Measurements from ENCODE around the gene FBXO44.
A peak's percentile ranks its signal among the peaks of the same experiment; 100 is the strongest.

- peak; percentile 60; the same call in 1 of the 2 replicates for TF ChIP-seq POLR2AphosphoS5 (IDR thresholded peaks at IDR 0.05; ENCODE audit: low read depth, low read length)
- TF ChIP-seq REST (IDR thresholded peaks at IDR 0.05; ENCODE audit: insufficient read depth in 1 of 2, low read depth in 2 of 2, low read length in 2 of 2): no peak
- no peak for TF ChIP-seq SIN3A (IDR thresholded peaks at IDR 0.05; ENCODE audit: borderline replicate concordance, insufficient read depth, low read length)
These were observed 26.5 kb downstream of the FBXO44 start, which contains the start of gene MAD2L2 for GRCh38 chr1:11681071-11681771.
